ENCODE results near the gene SHLD1. TPM values are rescaled to one million over a fixed set of nuclear protein-coding genes. Genes with fewer than 3 reads are reported as not detected.
"Not testable (repeated sequence)": the region's sequence is repeated elsewhere in the genome, so short reads cannot be mapped to it uniquely, and the experiment has no call there.

The SHLD1 gene
- total RNA-seq, 1 donor from 2014 or later, result 10.0 TPM

DNA sequence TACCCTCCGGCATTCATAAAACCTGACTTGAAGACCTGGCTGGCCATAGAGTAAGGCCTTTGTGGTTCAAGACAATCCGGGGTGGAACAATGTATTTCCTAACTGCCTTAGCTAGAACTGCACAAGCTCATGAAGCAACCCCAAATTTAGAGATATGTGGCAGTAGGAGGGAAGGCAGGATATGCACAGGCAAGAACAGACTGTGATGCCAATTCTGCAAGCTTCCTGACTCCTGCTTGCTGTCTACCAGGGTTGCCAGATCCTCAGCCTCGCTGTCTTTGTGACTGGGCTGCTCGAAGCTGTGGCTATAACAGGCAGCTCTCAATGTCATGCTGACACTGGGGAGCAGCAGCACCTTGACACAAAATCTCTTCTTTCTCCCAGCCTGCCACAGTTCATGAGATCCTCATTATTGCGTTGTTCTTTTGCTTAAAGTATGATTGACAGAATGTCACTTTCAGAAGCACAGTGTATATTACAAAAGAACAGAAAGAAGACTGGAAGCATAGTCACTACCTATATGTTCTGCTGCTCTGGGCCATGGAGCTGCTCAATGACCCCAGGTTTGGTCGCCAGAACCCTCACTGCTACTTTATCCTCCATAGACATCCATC lies 18.3 kb upstream of the SHLD1 start:
- H3K4me1 Mint-ChIP-seq, result peaks cover 6% of the 10 kb centered on the region

DNA sequence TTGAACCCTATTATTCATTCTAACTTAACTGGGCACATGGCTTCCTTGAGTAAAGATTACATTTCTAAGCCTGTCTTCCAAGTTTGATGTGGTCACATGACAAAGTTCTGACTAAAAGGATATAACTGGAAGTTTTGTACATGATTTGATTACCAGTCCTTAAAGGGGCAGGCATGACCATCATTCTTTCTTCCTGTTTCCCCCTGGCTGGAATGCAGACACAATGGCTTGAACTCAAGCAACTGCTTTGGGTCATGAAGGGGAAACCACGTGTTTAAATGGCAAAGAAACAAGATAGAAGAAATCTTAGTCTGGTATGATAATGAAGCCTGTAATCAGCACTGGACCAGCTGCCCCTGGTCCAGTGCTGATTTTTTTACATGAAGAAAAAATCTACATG lies 15.6 kb upstream of the SHLD1 start:
- DNase-seq (ENCODE audit: low spot score in 2 of 2, unreplicated experiment in 2 of 2), result no peak
- Mint-ChIP-seq H3K27ac (no peak overlapping the region), H3K9me3 (peaks cover 3% of the 10 kb centered on the region), H3K36me3 (no peaks in the 10 kb centered on the region), H3K4me3 (no peak overlapping the region), H3K4me1 (peaks cover 16% of the 10 kb centered on the region), H3K27me3 (ENCODE audit: low read depth) (peaks cover 16% of the 10 kb centered on the region)
- TF ChIP-seq, protein P1, sequence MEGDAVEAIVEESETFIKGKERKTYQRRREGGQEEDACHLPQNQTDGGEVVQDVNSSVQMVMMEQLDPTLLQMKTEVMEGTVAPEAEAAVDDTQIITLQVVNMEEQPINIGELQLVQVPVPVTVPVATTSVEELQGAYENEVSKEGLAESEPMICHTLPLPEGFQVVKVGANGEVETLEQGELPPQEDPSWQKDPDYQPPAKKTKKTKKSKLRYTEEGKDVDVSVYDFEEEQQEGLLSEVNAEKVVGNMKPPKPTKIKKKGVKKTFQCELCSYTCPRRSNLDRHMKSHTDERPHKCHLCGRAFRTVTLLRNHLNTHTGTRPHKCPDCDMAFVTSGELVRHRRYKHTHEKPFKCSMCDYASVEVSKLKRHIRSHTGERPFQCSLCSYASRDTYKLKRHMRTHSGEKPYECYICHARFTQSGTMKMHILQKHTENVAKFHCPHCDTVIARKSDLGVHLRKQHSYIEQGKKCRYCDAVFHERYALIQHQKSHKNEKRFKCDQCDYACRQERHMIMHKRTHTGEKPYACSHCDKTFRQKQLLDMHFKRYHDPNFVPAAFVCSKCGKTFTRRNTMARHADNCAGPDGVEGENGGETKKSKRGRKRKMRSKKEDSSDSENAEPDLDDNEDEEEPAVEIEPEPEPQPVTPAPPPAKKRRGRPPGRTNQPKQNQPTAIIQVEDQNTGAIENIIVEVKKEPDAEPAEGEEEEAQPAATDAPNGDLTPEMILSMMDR (IDR thresholded peaks at IDR 0.05; ENCODE audit: unreplicated experiment), result no peak

More for the DNA sequence above, 18.3 kb upstream of the SHLD1 start:
- TF ChIP-seq, protein P1 (IDR thresholded peaks at IDR 0.05; ENCODE audit: unreplicated experiment), result no peak
- H3K4me3 Mint-ChIP-seq, result no peak overlapping the region
- H3K36me3 Mint-ChIP-seq, result no peaks in the 10 kb centered on the region
- no peak overlapping the region for H3K27ac Mint-ChIP-seq
- H3K27me3 Mint-ChIP-seq (ENCODE audit: low read depth), result peaks cover 28% of the 10 kb centered on the region
- peaks cover 11% of the 10 kb centered on the region for H3K9me3 Mint-ChIP-seq
- no peak for DNase-seq (ENCODE audit: low spot score in 2 of 2, unreplicated experiment in 2 of 2)

DNA sequence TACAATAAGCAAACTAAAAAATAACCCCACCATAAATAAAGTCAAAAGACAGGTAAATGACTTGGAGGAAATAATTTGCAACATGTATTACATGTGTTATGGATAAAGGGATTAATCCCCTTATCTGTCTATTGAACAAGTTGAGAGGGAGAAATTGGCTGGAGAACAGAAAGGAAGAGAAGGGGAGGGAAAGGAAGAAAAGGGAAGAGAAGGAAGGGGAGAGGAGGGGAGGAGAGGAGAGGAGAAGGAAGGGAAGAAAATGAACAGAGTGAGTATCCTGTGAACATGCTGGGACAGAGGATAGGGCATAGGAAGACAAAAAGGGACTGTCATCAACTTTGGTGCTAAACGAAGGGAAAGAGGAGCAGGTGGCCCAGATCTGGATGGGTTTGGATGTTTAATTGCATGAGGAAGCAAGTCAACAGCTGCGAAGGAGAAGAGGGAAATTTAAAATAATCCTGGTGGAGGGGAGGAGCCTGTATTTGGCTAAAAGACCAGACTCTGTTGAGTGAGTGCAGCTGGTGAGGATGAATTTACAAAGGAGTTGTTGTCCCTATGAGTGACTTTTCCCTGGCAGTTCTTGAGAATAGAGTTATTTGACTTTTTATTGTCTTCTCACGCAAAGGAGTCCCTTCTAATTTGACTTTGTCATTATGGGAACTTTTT lies 14.2 kb upstream of the SHLD1 start:
- TF ChIP-seq, protein P1 (IDR thresholded peaks at IDR 0.05; ENCODE audit: unreplicated experiment), result no peak
- no peak for DNase-seq (ENCODE audit: low spot score in 2 of 2, unreplicated experiment in 2 of 2)
- peak overlapping the region; percentile 27 for H3K27ac Mint-ChIP-seq

DNA sequence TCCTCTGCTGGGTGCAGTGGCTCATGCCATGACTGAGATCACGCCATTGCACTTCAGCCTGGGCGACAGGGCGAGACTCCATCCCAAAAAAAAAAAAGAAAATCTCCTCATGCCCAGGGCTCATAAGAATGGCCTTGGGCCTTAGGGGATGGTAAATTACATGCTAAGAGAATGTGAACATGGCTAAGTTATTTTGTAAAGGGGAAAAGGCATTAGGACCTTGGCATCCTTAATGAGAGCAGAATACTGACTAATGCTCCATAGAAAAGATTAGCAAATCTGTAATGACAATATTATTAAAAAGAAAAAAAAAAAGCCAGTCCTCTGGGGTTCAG lies 12.6 kb upstream of the SHLD1 start:
- H3K4me3 Mint-ChIP-seq, result no peak overlapping the region
- H3K27ac Mint-ChIP-seq, result no peak overlapping the region
- TF ChIP-seq, protein P1 (IDR thresholded peaks at IDR 0.05; ENCODE audit: unreplicated experiment), result no peak
- peaks cover 11% of the 10 kb centered on the region for H3K27me3 Mint-ChIP-seq (ENCODE audit: low read depth)
- DNase-seq (ENCODE audit: low spot score in 2 of 2, unreplicated experiment in 2 of 2), result no peak
- H3K36me3 Mint-ChIP-seq, result no peaks in the 10 kb centered on the region
- H3K9me3 Mint-ChIP-seq, result peaks cover 3% of the 10 kb centered on the region
- H3K4me1 Mint-ChIP-seq, result peaks cover 16% of the 10 kb centered on the region

More for the DNA sequence above, 14.2 kb upstream of the SHLD1 start:
- Mint-ChIP-seq H3K36me3 (no peaks in the 10 kb centered on the region), H3K4me3 (no peak overlapping the region), H3K9me3 (peaks cover 3% of the 10 kb centered on the region), H3K4me1 (peaks cover 16% of the 10 kb centered on the region), H3K27me3 (ENCODE audit: low read depth) (peaks cover 16% of the 10 kb centered on the region)

DNA sequence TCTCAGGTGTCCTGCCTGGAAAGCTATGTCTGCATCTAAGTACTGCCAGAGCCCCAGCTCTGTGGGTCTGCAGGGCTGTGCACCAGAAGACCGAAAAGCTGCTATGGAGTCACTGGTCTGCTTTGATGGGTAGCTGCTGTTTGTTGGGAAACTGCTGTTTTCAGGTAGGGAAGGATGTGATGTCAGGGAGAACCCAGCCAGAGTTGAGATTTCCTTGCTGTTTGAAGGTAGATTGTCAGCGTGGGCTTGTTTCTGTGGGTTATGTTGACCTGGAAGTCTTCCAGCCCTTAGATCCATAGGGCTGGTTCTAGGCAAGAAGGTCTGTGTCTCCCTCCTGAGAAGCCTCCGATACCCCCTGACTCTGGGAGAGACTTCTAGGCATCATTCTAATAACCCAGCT lies 12.2 kb upstream of the SHLD1 start:
- H3K4me3 Mint-ChIP-seq, result no peak overlapping the region
- peaks cover 16% of the 10 kb centered on the region for H3K4me1 Mint-ChIP-seq
- H3K27ac Mint-ChIP-seq, result no peak overlapping the region
- H3K27me3 Mint-ChIP-seq (ENCODE audit: low read depth), result peaks cover 10% of the 10 kb centered on the region
- DNase-seq (ENCODE audit: low spot score in 2 of 2, unreplicated experiment in 2 of 2), result no peak
- H3K36me3 Mint-ChIP-seq, result no peaks in the 10 kb centered on the region
- H3K9me3 Mint-ChIP-seq, result peaks cover 3% of the 10 kb centered on the region
- TF ChIP-seq, protein P1 (IDR thresholded peaks at IDR 0.05; ENCODE audit: unreplicated experiment), result no peak

DNA sequence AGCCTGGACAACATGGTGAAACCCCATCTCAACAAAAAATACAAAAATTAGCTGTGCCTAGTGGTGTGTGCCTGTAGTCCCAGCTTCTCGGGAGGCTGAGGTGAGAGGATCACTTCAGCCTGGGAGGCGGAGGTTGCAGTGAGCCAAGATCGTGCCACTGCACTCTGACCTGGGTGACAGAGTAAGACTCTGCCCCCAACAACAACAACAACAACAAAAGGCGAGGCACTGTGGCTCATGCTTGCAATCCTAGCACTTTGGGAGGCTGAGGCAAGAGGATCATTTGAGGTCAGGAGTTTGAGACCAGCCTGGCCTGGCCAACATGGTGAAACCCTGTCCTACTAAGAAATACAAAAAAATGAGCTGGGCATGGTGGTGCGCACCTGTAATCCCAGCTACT lies 9.6 kb upstream of the SHLD1 start:
- not testable (repeated sequence) for H3K9me3 Mint-ChIP-seq; H3K27me3 Mint-ChIP-seq (ENCODE audit: low read depth); H3K4me3 Mint-ChIP-seq; H3K27ac Mint-ChIP-seq; H3K36me3 Mint-ChIP-seq; DNase-seq (ENCODE audit: low spot score in 2 of 2, unreplicated experiment in 2 of 2)
- H3K4me1 Mint-ChIP-seq, result peaks cover 19% of the 10 kb centered on the region

Measured in mesothelial cell of epicardium (in vitro differentiated cells).